Measurements from ENCODE around the gene HOXD8. TPM values are rescaled to one million over a fixed set of nuclear protein-coding genes. Genes with fewer than 3 reads are reported as not detected.

Gene HOXD8
- total RNA-seq, 4 donors from 2014 or later, result 7.8 to 23.5 (median 13.4) TPM

GRCh38 chr2:176085120-176085788, 44.3 kb upstream of the HOXD8 start:
- intact Hi-C loops (cut with DNase I; ENCODE audit: low total_unique reads), result loop anchor here (5.0 to 10.0 kb wide), 3 partner anchors 398 to 830 kb away; no protein-coding TSS in a partner anchor
- peaks cover 100% of the 10 kb centered on the region for H3K27me3 ChIP-seq
- no peaks in the 10 kb centered on the region for H3K36me3 ChIP-seq
- H3K27ac ChIP-seq, result no peak overlapping the region
- H3K4me1 ChIP-seq, result peaks cover 3 to 49% (median 30%) of the 10 kb centered on the region in 4 donors
- no peak for DNase-seq
- no peaks in the 10 kb centered on the region for H3K9me3 ChIP-seq
- TF ChIP-seq POLR2AphosphoS5 (IDR thresholded peaks at IDR 0.05) (no peak), POLR2A (IDR thresholded peaks at IDR 0.05) (no peak)
- no peak overlapping the region for H3K4me3 ChIP-seq
- in situ Hi-C loops (cut with MboI; ENCODE audit: low pct_ligation_motif_present in 1 of 4, low pct_unique_long_range_greater_than_20kb in 1 of 4, low sequenced_read_pairs in 3 of 4), result loop anchor here in 2 of 4 donors (25.0 kb wide), 2 partner anchors 398 to 723 kb away; no protein-coding TSS in a partner anchor
- WGBS, 2 donors (ENCODE audit: low coverage in 1 of 2), result 0 to 16% methylated on average over 1 to 38 of the region's 40 CpGs

- peak; percentile 49 for DNase-seq
- H3K4me3 ChIP-seq, result no peak overlapping the region
- H3K36me3 ChIP-seq, result no peaks in the 10 kb centered on the region
- peaks cover 3 to 42% (median 24%) of the 10 kb centered on the region in 4 donors for H3K4me1 ChIP-seq
- H3K27ac ChIP-seq, result no peak overlapping the region
- TF ChIP-seq EP300 (IDR thresholded peaks at IDR 0.05; ENCODE audit: low read depth) (no peak), POLR2AphosphoS5 (IDR thresholded peaks at IDR 0.05) (no peak), CTCF (IDR thresholded peaks at IDR 0.05) (peak; percentile 23 to 39 (median 33))
- H3K9me3 ChIP-seq, result no peaks in the 10 kb centered on the region
- intact Hi-C loops (cut with DNase I; ENCODE audit: low total_unique reads) (loop anchor here (5.0 to 10.0 kb wide), 3 partner anchors 399 to 831 kb away; no protein-coding TSS in a partner anchor), in situ Hi-C loops (cut with MboI; ENCODE audit: low pct_ligation_motif_present in 1 of 4, low pct_unique_long_range_greater_than_20kb in 1 of 4, low sequenced_read_pairs in 3 of 4) (loop anchor here in 2 of 4 donors (25.0 kb wide), 2 partner anchors 399 to 724 kb away; no protein-coding TSS in a partner anchor)
- WGBS, 2 donors (ENCODE audit: low coverage in 1 of 2), result 0 to 7% methylated on average over 5 to 45 of the region's 46 CpGs
- peaks cover 100% of the 10 kb centered on the region for H3K27me3 ChIP-seq
These were observed 43.4 kb upstream of the HOXD8 start for GRCh38 chr2:176085861-176086771.

- Histone ChIP-seq H3K36me3 (no peaks in the 10 kb centered on the region), H3K4me3 (peak overlapping the region in 2 of 4 donors; percentile 15 to 48), H3K4me1 (peaks cover 0 to 39% (median 21%) of the 10 kb centered on the region in 4 donors), H3K27ac (no peak overlapping the region), H3K9me3 (no peaks in the 10 kb centered on the region), H3K27me3 (peaks cover 100% of the 10 kb centered on the region)
- in situ Hi-C loops (cut with MboI; ENCODE audit: low pct_ligation_motif_present in 1 of 4, low pct_unique_long_range_greater_than_20kb in 1 of 4, low sequenced_read_pairs in 3 of 4) (loop anchor here in 2 of 4 donors (25.0 kb wide), 2 partner anchors 400 to 725 kb away; no protein-coding TSS in a partner anchor), intact Hi-C loops (cut with DNase I; ENCODE audit: low total_unique reads) (loop anchor here (5.0 to 10.0 kb wide), 3 partner anchors 400 to 833 kb away; no protein-coding TSS in a partner anchor)
- 45 to 53% methylated on average over 2 to 29 of the region's 29 CpGs for WGBS, 2 donors (ENCODE audit: low coverage in 1 of 2)
- no peak for TF ChIP-seq POLR2A (IDR thresholded peaks at IDR 0.05)
- TF ChIP-seq CTCF (IDR thresholded peaks at IDR 0.05), result no peak
- no peak for TF ChIP-seq EP300 (IDR thresholded peaks at IDR 0.05; ENCODE audit: low read depth)
- TF ChIP-seq POLR2AphosphoS5 (IDR thresholded peaks at IDR 0.05), result no peak
- DNase-seq, result no peak
These were observed 42.0 kb upstream of the HOXD8 start for GRCh38 chr2:176087330-176088047.
